ENCODE results near the gene ZBTB33. TPM values are rescaled to one million over a fixed set of nuclear protein-coding genes. Genes with fewer than 3 reads are reported as not detected.

Gene ZBTB33, protein sequence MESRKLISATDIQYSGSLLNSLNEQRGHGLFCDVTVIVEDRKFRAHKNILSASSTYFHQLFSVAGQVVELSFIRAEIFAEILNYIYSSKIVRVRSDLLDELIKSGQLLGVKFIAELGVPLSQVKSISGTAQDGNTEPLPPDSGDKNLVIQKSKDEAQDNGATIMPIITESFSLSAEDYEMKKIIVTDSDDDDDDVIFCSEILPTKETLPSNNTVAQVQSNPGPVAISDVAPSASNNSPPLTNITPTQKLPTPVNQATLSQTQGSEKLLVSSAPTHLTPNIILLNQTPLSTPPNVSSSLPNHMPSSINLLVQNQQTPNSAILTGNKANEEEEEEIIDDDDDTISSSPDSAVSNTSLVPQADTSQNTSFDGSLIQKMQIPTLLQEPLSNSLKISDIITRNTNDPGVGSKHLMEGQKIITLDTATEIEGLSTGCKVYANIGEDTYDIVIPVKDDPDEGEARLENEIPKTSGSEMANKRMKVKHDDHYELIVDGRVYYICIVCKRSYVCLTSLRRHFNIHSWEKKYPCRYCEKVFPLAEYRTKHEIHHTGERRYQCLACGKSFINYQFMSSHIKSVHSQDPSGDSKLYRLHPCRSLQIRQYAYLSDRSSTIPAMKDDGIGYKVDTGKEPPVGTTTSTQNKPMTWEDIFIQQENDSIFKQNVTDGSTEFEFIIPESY
- 1 to 10 TPM; 6.0 to 6.3 TPM for total RNA-seq

DNA sequence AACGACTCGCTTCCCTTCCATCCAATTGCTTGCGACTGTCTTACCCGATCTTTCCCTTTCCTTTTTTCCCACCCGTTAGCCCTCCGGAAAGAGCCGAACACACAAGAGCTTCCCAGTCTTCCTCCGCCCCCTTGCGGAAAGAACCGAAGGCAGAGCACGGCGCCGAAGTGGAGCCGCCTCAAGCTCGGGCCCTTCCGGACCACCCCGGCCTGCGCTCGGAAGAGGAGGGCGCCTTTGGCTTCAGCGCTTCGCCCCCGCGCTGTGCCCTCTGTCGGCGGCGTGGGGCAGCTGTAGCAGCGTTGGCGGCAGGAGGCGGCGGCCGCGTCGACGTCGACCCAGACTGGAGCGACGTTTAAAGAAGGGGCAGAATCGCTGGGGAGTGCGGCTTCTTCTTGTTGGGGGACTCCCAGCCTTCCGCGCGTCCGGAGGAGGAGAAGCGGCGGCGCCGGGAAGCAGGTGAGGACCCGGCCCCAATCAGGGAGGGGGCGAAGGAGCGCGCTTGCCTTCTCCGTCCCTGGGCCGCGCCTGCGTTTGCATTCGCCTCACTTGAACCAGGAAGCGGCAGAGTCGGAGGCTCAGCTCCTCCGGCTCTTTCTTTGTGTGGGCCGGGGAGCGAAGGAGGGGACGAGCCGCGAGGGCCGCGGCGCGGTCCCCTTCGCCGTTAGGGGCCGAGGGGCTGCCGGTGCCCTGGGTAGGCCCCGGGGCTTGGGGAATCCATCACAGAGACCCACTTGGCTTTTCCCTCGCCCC, at the start of gene ZBTB33:
Gene ZBTB33 (plus strand): TSS at position 291 of the 750 bp plus-strand sequence. CDS start 2,604 bp downstream, outside the sequence.
- DNase-seq (ENCODE audit: low spot score) = peak; percentile 86
- TF ChIP-seq, protein P1, sequence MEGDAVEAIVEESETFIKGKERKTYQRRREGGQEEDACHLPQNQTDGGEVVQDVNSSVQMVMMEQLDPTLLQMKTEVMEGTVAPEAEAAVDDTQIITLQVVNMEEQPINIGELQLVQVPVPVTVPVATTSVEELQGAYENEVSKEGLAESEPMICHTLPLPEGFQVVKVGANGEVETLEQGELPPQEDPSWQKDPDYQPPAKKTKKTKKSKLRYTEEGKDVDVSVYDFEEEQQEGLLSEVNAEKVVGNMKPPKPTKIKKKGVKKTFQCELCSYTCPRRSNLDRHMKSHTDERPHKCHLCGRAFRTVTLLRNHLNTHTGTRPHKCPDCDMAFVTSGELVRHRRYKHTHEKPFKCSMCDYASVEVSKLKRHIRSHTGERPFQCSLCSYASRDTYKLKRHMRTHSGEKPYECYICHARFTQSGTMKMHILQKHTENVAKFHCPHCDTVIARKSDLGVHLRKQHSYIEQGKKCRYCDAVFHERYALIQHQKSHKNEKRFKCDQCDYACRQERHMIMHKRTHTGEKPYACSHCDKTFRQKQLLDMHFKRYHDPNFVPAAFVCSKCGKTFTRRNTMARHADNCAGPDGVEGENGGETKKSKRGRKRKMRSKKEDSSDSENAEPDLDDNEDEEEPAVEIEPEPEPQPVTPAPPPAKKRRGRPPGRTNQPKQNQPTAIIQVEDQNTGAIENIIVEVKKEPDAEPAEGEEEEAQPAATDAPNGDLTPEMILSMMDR (IDR thresholded peaks at IDR 0.05) = peak; percentile 39 to 71
- Histone ChIP-seq H3K4me1 (no peaks in the 10 kb centered on the region), H3K27me3 (no peaks in the 10 kb centered on the region), H3K36me3 (peaks cover 5% of the 10 kb centered on the region), H3K4me3 (peak within 1 kb of the TSS; percentile 62 to 66), H3K9me3 (no peaks in the 10 kb centered on the region), H3K27ac (peak within 1 kb of the TSS; percentile 77 to 84)

DNA sequence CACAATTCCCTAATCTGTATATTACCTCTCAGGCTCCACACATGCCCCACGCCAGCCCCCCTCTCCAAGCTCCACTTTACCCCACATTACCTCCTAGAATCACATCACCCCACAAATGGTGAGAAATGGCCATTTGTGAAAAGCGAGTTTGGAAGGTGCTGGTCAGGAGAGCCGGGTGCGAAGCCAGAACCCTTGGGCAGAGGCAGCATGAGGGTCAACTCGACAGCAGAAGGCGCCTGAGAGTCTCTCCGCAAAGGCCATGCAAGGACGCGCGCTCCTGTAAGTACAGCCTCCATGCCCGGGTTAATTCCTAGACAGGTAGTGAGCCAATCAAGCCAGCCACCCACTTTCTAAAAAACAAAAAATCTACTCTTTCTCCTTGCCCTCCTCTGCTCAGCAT, 49.8 kb upstream of the ZBTB33 start:
- Histone ChIP-seq H3K9me3 (no peaks in the 10 kb centered on the region), H3K4me3 (no peak overlapping the region), H3K27ac (no peak overlapping the region), H3K4me1 (no peaks in the 10 kb centered on the region), H3K36me3 (no peaks in the 10 kb centered on the region), H3K27me3 (no peaks in the 10 kb centered on the region)
- TF ChIP-seq, protein P1 (IDR thresholded peaks at IDR 0.05) = no peak
- DNase-seq (ENCODE audit: low spot score) = peak; percentile 48

DNA sequence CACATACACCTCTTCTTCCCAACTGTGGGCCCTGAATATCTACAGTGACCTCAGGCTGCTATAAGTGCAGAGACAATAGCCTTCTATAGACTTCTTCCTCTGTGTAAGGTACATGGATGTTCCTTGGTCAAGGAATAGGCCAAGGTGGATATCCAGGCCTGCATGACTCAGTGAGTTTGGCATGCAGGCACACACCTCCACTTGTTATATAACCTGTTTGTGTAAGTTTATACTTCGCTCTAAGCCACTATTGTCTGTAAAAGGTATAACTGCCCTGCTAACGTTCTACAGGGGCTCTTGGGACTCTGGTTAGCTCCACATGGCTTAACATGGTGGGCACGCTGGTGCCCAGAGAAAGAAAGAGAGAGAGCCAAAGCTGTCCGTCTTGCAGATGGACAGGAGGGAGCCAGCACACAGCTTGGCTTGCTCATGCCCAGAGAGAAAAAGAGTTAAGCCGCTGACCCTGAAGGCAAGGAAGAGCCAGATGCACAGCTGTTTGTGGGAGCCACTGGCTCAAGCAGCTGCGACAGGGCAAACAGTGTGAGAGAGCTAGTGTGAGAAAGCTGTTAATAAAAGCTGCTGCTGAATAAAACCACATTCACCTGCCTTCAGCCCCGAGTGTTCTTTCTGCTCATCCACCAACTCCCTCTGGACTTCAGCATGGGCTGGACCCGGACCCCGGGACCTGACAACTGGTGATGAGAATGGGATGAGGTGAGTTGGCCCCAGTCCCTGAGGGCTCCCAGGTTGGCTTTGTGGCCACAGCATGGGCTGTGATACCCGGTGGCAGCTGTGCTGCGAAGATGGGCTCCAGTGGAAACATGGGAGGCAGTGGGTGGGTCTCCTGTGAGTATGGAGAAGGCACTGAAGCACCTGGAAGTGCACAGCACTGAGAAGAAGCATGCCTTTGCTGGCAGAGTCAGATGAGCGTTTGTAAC, 44.5 kb upstream of the ZBTB33 start:
- no peak overlapping the region for H3K4me3 ChIP-seq
- DNase-seq (ENCODE audit: low spot score) = no peak
- no peaks in the 10 kb centered on the region for H3K4me1 ChIP-seq
- H3K27me3 ChIP-seq = no peaks in the 10 kb centered on the region
- H3K36me3 ChIP-seq = no peaks in the 10 kb centered on the region
- no peak overlapping the region for H3K27ac ChIP-seq
- TF ChIP-seq, protein P1 (IDR thresholded peaks at IDR 0.05) = no peak
- H3K9me3 ChIP-seq = no peaks in the 10 kb centered on the region

DNA sequence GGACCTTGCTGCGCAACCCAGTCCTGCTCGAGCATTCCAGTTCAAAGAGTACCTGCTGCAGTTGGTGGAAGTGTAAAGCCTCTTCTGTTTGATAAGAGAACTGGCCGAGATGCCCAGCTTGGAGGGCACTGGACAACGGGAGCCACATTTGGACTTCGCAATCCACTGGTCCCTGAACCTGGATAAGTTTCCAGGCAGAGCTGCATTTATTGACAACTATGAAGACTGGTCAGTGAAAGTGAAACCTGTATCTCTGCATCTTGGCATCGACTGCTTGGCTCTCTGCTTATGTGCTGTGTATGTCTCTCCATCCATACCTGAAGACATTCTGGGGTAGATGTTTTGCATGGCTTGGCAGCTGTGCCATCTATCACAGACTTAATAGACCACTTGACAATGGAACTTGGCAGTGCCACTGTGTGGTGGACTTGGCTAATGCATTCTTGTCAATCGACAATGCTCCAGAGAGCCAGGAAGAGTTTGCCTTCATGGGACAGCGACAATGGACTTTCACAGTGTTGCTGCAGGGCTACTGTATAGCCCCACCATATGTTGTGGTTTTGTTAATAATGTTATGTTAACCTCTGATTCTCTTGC, 43.5 kb upstream of the ZBTB33 start:
- TF ChIP-seq, protein P1 (IDR thresholded peaks at IDR 0.05) = no peak
- Histone ChIP-seq H3K27ac (no peak overlapping the region), H3K36me3 (no peaks in the 10 kb centered on the region), H3K4me3 (no peak overlapping the region), H3K27me3 (no peaks in the 10 kb centered on the region), H3K9me3 (no peaks in the 10 kb centered on the region), H3K4me1 (no peaks in the 10 kb centered on the region)
- no peak for DNase-seq (ENCODE audit: low spot score)
